A549 (cell line): Measurements from ENCODE around the gene CHRND.

ENCODE experiments used
- CHD4 ChIP-seq: fragments of 200-600 bp; sonication (generic); IDR thresholded peaks from 2 replicates; pipeline ENCODE4 v1.6.1; 2016; ENCODE audit warnings: antibody characterized with exemption, mild to moderate bottlenecking, borderline replicate concordance
- CTCF ChIP-seq: fragments of >200 bp; sonication (Bioruptor Twin); formaldehyde crosslinking; IDR thresholded peaks from 3 replicates; pipeline ENCODE4 v1.5.1; 2016
- JUN ChIP-seq, 2 experiments: fragments of >200 bp; sonication (Bioruptor Twin); formaldehyde crosslinking; IDR thresholded peaks; 2 replicates in 1 of 2; 3 replicates in 1 of 2; pipeline ENCODE4 v1.6.1; 2016 to 2017
- PHF8 ChIP-seq: fragments of 200-600 bp; sonication (generic); IDR thresholded peaks from 2 replicates; pipeline ENCODE4 v1.6.1; 2016; ENCODE audit warnings: low read depth, mild to moderate bottlenecking, antibody characterized with exemption, moderate library complexity, borderline replicate concordance
- POLR2A ChIP-seq: IDR thresholded peaks from 2 replicates; pipeline ENCODE4 v1.6.1; 2012; ENCODE audit warnings: mild to moderate bottlenecking, low read length
- SMC3 ChIP-seq: fragments of >200 bp; sonication (Bioruptor Twin); formaldehyde crosslinking; IDR thresholded peaks from 3 replicates; pipeline ENCODE4 v1.6.1; 2018; ENCODE audit warnings: inconsistent platforms
- ZSCAN20 ChIP-seq: fragments of 250-450 bp; sonication (Bioruptor Pico); IDR thresholded peaks from 2 replicates; pipeline ENCODE4 v1.8.0; 2022; ENCODE audit warnings: mild to moderate bottlenecking, moderate library complexity
- TF ChIP-seq, protein P1 (sequence below): fragments of 250-450 bp; sonication (Bioruptor Pico); IDR thresholded peaks from 2 replicates; pipeline ENCODE4 v1.5.0; 2020; ENCODE audit warnings: low read depth, mild to moderate bottlenecking, moderate library complexity
- TF ChIP-seq, protein P2 (sequence below): fragments of >200 bp; sonication (Bioruptor Twin); formaldehyde crosslinking; IDR thresholded peaks from 2 replicates; pipeline ENCODE4 v1.6.1; 2016
- TF ChIP-seq, protein P3 (sequence below): fragments of 200-600 bp; sonication (generic); IDR thresholded peaks from 2 replicates; pipeline ENCODE4 v1.6.1; 2016; ENCODE audit warnings: antibody characterized with exemption, mild to moderate bottlenecking, moderate library complexity

- no peak for TF ChIP-seq CTCF
- no peak for TF ChIP-seq PHF8
- TF ChIP-seq CHD4, result no peak
- TF ChIP-seq JUN (IDR thresholded peaks at IDR 0.05), result no peak
- no peak for TF ChIP-seq SMC3
- no peak for TF ChIP-seq ZSCAN20 (CRISPR knock-in tag)
- TF ChIP-seq POLR2A, result no peak
- TF ChIP-seq, protein P1, sequence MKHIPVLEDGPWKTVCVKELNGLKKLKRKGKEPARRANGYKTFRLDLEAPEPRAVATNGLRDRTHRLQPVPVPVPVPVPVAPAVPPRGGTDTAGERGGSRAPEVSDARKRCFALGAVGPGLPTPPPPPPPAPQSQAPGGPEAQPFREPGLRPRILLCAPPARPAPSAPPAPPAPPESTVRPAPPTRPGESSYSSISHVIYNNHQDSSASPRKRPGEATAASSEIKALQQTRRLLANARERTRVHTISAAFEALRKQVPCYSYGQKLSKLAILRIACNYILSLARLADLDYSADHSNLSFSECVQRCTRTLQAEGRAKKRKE (CRISPR knock-in tag), result no peak
- TF ChIP-seq, protein P2, sequence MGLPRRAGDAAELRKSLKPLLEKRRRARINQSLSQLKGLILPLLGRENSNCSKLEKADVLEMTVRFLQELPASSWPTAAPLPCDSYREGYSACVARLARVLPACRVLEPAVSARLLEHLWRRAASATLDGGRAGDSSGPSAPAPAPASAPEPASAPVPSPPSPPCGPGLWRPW, result no peak
- TF ChIP-seq, protein P3, sequence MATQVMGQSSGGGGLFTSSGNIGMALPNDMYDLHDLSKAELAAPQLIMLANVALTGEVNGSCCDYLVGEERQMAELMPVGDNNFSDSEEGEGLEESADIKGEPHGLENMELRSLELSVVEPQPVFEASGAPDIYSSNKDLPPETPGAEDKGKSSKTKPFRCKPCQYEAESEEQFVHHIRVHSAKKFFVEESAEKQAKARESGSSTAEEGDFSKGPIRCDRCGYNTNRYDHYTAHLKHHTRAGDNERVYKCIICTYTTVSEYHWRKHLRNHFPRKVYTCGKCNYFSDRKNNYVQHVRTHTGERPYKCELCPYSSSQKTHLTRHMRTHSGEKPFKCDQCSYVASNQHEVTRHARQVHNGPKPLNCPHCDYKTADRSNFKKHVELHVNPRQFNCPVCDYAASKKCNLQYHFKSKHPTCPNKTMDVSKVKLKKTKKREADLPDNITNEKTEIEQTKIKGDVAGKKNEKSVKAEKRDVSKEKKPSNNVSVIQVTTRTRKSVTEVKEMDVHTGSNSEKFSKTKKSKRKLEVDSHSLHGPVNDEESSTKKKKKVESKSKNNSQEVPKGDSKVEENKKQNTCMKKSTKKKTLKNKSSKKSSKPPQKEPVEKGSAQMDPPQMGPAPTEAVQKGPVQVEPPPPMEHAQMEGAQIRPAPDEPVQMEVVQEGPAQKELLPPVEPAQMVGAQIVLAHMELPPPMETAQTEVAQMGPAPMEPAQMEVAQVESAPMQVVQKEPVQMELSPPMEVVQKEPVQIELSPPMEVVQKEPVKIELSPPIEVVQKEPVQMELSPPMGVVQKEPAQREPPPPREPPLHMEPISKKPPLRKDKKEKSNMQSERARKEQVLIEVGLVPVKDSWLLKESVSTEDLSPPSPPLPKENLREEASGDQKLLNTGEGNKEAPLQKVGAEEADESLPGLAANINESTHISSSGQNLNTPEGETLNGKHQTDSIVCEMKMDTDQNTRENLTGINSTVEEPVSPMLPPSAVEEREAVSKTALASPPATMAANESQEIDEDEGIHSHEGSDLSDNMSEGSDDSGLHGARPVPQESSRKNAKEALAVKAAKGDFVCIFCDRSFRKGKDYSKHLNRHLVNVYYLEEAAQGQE, result no peak
These were observed 47.9 kb downstream of the CHRND start for GRCh38 chr2:232573771-232574435.
